ENCODE results near the gene SH3PXD2A.

The SH3PXD2A gene

DNA sequence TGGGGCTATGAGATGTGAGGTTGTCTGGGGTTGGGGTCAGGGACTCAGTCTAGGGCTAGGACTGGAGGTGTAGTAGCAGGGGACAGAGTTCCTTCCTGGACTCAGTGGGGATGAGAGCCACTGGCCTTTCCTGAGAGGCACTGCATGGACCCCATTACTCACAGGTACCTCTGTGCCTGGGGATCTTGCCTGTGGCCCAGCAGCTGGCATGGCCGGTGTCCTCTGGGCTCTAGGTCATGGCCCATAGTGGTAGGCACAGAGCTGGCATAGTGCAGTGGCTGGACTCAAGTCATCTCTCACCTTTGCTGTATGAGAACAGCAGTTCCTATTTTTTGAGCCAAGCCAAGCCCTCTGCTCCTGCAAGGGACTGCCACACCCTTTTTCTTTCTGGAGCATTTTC is 310.0 kb downstream of the SH3PXD2A start:
- DNase-seq (ENCODE audit: low read depth in 2 of 2): no peak

DNA sequence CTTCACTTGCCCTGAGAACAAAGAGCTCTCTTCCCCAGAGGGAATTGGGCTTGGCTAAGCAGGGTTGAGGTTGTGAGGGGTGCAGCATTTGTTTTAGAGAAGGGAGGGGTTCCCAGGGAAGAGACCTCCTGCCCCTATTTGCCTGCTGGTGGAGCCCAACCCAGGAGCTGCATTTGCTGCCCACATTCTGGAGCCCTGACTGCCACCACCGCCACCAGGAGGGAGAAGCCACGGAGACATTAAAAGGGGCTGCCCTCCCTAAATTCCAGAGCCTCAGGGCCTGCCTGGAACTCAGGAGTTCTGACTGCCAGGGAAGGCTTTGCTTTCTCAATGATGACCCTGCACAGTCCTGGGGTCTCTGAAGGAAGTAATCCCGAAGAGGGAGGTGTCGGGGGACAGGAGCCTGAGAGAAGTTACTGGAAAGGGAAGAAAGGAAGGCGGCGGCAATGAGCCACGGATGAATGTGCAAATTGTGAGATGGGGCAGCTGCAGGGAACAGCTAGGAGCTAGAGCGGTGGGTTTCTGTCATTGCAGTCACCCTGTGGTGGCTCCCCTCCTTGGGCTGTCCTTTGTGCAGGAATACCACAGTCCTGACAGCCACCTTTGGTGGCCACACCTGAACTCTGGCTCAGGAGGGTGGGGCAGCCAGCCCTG is 310.6 kb downstream of the SH3PXD2A start:
- DNase-seq (ENCODE audit: low read depth in 2 of 2): no peak
